GM12878 (cell line): ENCODE results near the gene FOSB. TPM values are rescaled to one million over a fixed set of nuclear protein-coding genes. Genes with fewer than 3 reads are reported as not detected.

Experiments
- CBX5 ChIP-seq: sonication (generic); IDR thresholded peaks from 2 replicates; pipeline ENCODE4 v1.6.1; 2016; ENCODE audit warnings: low read depth, moderate library complexity, mild to moderate bottlenecking, inconsistent platforms
- CEBPB ChIP-seq, 2 experiments: fragments of 150-350 bp in 1 of 2; IDR thresholded peaks; 2 replicates each; pipeline ENCODE4 v1.6.1; 2012 to 2014; ENCODE audit warnings: low read depth in 2 of 2, low read length in 2 of 2, borderline replicate concordance in 1 of 2, inconsistent platforms in 1 of 2
- CHD2 ChIP-seq: IDR thresholded peaks from 2 replicates; pipeline ENCODE4 v1.6.1; 2011; ENCODE audit warnings: low read depth, low read length, improper control_type of control experiment, borderline replicate concordance
- CREB1 ChIP-seq: IDR thresholded peaks from 2 replicates; pipeline ENCODE4 v1.6.1; 2012; ENCODE audit warnings: low read depth, mild to moderate bottlenecking, inconsistent platforms
- HCFC1 ChIP-seq: fragments of 150-350 bp; IDR thresholded peaks from 2 replicates; pipeline ENCODE4 v1.6.1; 2014; ENCODE audit warnings: low read length
- LARP7 ChIP-seq: fragments of 450-650 bp; IDR thresholded peaks from 2 replicates; pipeline ENCODE4 v1.6.1; 2017; ENCODE audit warnings: mild to moderate bottlenecking
- MXI1 ChIP-seq: fragments of 150-350 bp; IDR thresholded peaks from 2 replicates; pipeline ENCODE4 v1.6.1; 2011; ENCODE audit warnings: low read depth, mild to moderate bottlenecking, inconsistent platforms, low read length, improper control_type of control experiment
- NFYB ChIP-seq: IDR thresholded peaks from 2 replicates; pipeline ENCODE4 v1.6.1; 2011; ENCODE audit warnings: low read depth, mild to moderate bottlenecking, low read length, improper control_type of control experiment, moderate library complexity; ENCODE audit not compliant: insufficient read depth
- NRF1 ChIP-seq: conservative IDR thresholded peaks from 2 replicates; pipeline ENCODE4 v1.6.1; 2011; ENCODE audit warnings: mild to moderate bottlenecking, low read depth, low read length, improper control_type of control experiment
- POLR2AphosphoS5 ChIP-seq: IDR thresholded peaks from 2 replicates; pipeline ENCODE4 v1.6.1; 2011; ENCODE audit warnings: mild to moderate bottlenecking, low read length, inconsistent platforms
- RFX5 ChIP-seq: IDR thresholded peaks from 2 replicates; pipeline ENCODE4 v1.6.1; 2011; ENCODE audit warnings: low read depth, low read length, improper control_type of control experiment
- SMARCA5 ChIP-seq: fragments of 450-650 bp; IDR thresholded peaks from 2 replicates; pipeline ENCODE4 v1.6.1; 2017; ENCODE audit warnings: mild to moderate bottlenecking
- SMC3 ChIP-seq: IDR thresholded peaks from 2 replicates; pipeline ENCODE4 v1.6.1; 2011; ENCODE audit warnings: low read length, improper control_type of control experiment, borderline replicate concordance
- polyA plus RNA-seq, 11 experiments: library from polyadenylated mRNA; depleted of rRNA in 4 of 11; unstranded in 6 of 11; stranded (reverse) in 5 of 11; fragments of >200 nt; fragmentation: Nextera tagmentation in 4 of 11; fragmentation: Illumina TruSeq in 1 of 11; extraction: Ambion mirVana in 4 of 11; extraction: Trizol in 1 of 11; gene quantifications; 1 replicate in 1 of 11; 2 replicates in 10 of 11; pipeline versions ENCODE4 v1.2.1 to v1.2.3, GENCODE V29; 2011 to 2016; ENCODE audit warnings: inconsistent platforms in 2 of 11, missing spikeins in 2 of 11, low read depth in 1 of 11
- total RNA-seq, 4 experiments: library from RNA; depleted of rRNA in 3 of 4; stranded (reverse); fragments of >200 nt in 3 of 4; fragmentation: Illumina TruSeq in 1 of 4; extraction: Trizol in 1 of 4; gene quantifications; 2 replicates each; pipeline versions ENCODE4 v1.2.1 to v1.2.3, GENCODE V29; 2013 to 2021
- TF ChIP-seq, protein P1 (sequence below): fragments of 450-650 bp; IDR thresholded peaks from 2 replicates; pipeline ENCODE4 v1.6.1; 2016; ENCODE audit warnings: mild to moderate bottlenecking, moderate library complexity, borderline replicate concordance
- TF ChIP-seq, protein P2 (sequence below): IDR thresholded peaks from 2 replicates; pipeline ENCODE4 v1.6.1; 2011; ENCODE audit warnings: borderline replicate concordance, low read depth, mild to moderate bottlenecking, moderate library complexity, mixed read lengths, low read length; ENCODE audit not compliant: insufficient read depth; ENCODE audit errors: extremely low read length
- TF ChIP-seq, protein P3 (sequence below): IDR thresholded peaks from 2 replicates; pipeline ENCODE4 v1.6.1; 2012; ENCODE audit warnings: low read depth, low read length, improper control_type of control experiment
- TF ChIP-seq, protein P4 (sequence below): fragments of 450-650 bp; IDR thresholded peaks from 2 replicates; pipeline ENCODE4 v1.6.1; 2016; ENCODE audit warnings: mild to moderate bottlenecking

The FOSB gene
- total and polyA plus RNA-seq, 10 of the 15 experiments (the other 5 are each of a cell fraction or from before 2014, with no cell fraction given) = 0.06 to 0.56 (median 0.26) TPM

DNA sequence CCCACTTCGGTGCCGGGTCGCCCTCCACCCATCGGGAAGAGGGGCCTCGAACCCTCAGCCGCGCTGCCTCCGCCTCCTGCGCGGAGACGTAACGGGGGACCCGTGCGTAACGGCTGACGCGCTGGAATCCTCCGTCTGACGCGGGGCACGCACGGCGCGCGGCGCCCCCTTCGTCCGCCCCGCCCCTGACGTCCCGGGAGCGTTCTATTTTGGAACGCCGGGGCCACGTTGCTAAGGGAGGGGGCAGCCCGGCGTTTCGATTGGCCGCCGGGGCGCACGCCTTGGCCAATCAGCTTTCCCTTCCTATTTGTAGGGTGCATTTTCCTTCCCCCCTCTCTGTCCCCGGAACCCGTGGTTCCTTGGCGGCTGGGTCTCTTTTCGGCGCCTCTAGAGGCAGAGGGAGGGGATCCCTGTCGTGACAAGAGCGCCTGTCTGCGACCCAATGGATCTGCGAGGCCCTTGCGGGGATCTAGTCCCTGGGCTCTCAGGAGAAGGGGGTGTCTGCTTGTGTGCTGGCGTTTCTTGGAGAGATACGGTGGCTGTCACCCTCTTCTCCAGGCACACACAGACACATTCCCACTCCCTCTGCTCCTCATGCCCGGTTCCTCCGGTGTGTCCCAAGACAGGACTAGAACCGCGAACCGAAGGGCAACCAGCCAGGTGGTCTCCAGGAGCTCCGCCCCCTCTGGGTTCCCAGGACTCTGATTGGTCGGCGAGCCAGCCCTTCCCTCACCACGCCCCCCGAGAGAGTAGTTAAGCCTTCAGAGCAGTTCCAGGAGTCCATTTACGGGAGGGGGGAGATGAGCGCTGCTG is 1.5 kb downstream of the FOSB start (continued):
- TF ChIP-seq, protein P1, sequence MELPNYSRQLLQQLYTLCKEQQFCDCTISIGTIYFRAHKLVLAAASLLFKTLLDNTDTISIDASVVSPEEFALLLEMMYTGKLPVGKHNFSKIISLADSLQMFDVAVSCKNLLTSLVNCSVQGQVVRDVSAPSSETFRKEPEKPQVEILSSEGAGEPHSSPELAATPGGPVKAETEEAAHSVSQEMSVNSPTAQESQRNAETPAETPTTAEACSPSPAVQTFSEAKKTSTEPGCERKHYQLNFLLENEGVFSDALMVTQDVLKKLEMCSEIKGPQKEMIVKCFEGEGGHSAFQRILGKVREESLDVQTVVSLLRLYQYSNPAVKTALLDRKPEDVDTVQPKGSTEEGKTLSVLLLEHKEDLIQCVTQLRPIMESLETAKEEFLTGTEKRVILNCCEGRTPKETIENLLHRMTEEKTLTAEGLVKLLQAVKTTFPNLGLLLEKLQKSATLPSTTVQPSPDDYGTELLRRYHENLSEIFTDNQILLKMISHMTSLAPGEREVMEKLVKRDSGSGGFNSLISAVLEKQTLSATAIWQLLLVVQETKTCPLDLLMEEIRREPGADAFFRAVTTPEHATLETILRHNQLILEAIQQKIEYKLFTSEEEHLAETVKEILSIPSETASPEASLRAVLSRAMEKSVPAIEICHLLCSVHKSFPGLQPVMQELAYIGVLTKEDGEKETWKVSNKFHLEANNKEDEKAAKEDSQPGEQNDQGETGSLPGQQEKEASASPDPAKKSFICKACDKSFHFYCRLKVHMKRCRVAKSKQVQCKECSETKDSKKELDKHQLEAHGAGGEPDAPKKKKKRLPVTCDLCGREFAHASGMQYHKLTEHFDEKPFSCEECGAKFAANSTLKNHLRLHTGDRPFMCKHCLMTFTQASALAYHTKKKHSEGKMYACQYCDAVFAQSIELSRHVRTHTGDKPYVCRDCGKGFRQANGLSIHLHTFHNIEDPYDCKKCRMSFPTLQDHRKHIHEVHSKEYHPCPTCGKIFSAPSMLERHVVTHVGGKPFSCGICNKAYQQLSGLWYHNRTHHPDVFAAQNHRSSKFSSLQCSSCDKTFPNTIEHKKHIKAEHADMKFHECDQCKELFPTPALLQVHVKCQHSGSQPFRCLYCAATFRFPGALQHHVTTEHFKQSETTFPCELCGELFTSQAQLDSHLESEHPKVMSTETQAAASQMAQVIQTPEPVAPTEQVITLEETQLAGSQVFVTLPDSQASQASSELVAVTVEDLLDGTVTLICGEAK = 0 out of 2 replicates have a peak, but pooled peaks have one; percentile 23
- no peak for TF ChIP-seq CEBPB (IDR thresholded peaks at IDR 0.05; ENCODE audit: borderline replicate concordance in 1 of 2, low read depth in 2 of 2, low read length in 2 of 2)
- TF ChIP-seq, protein P2, sequence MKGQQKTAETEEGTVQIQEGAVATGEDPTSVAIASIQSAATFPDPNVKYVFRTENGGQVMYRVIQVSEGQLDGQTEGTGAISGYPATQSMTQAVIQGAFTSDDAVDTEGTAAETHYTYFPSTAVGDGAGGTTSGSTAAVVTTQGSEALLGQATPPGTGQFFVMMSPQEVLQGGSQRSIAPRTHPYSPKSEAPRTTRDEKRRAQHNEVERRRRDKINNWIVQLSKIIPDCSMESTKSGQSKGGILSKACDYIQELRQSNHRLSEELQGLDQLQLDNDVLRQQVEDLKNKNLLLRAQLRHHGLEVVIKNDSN = peak; percentile 11
- peak; percentile 12; the same call in 1 of the 2 replicates for TF ChIP-seq HCFC1
- peak; percentile 86 for TF ChIP-seq NFYB
- TF ChIP-seq MXI1 = peak; percentile 81; the same call in 1 of the 2 replicates
- peak; percentile 39; the same call in 1 of the 2 replicates for TF ChIP-seq LARP7
- peak; percentile 91 for TF ChIP-seq SMARCA5
- peak; percentile 98 for TF ChIP-seq CREB1
- TF ChIP-seq CHD2 = peak; percentile 85; the same call in 1 of the 2 replicates
- no peak for TF ChIP-seq CBX5
- no peak for TF ChIP-seq SMC3
- TF ChIP-seq, protein P3, sequence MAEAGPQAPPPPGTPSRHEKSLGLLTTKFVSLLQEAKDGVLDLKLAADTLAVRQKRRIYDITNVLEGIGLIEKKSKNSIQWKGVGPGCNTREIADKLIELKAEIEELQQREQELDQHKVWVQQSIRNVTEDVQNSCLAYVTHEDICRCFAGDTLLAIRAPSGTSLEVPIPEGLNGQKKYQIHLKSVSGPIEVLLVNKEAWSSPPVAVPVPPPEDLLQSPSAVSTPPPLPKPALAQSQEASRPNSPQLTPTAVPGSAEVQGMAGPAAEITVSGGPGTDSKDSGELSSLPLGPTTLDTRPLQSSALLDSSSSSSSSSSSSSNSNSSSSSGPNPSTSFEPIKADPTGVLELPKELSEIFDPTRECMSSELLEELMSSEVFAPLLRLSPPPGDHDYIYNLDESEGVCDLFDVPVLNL = no peak
- TF ChIP-seq, protein P4, sequence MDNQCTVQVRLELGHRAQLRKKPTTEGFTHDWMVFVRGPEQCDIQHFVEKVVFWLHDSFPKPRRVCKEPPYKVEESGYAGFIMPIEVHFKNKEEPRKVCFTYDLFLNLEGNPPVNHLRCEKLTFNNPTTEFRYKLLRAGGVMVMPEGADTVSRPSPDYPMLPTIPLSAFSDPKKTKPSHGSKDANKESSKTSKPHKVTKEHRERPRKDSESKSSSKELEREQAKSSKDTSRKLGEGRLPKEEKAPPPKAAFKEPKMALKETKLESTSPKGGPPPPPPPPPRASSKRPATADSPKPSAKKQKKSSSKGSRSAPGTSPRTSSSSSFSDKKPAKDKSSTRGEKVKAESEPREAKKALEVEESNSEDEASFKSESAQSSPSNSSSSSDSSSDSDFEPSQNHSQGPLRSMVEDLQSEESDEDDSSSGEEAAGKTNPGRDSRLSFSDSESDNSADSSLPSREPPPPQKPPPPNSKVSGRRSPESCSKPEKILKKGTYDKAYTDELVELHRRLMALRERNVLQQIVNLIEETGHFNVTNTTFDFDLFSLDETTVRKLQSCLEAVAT = peak; percentile 84
- peak; percentile 90 for TF ChIP-seq RFX5
- TF ChIP-seq POLR2AphosphoS5 = peak; percentile 57; the same call in 1 of the 2 replicates
- 0 out of 2 replicates have a peak, but pooled peaks have one; percentile 14 for TF ChIP-seq NRF1
